ENCODE data around the gene ALX3. TPM values are rescaled to one million over a fixed set of nuclear protein-coding genes. Genes with fewer than 3 reads are reported as not detected.
A peak's percentile ranks its signal among the peaks of the same experiment; 100 is the strongest.

Gene ALX3
- total RNA-seq, 6 experiments from 2014 or later: not detected

- ATAC-seq: peak in 1 of 4 donors; percentile 39
- intact Hi-C loops (cut with DNase I): no loop called here
Measured at GRCh38 chr1:110040548-110040947, 29.9 kb downstream of the ALX3 start.

DNA sequence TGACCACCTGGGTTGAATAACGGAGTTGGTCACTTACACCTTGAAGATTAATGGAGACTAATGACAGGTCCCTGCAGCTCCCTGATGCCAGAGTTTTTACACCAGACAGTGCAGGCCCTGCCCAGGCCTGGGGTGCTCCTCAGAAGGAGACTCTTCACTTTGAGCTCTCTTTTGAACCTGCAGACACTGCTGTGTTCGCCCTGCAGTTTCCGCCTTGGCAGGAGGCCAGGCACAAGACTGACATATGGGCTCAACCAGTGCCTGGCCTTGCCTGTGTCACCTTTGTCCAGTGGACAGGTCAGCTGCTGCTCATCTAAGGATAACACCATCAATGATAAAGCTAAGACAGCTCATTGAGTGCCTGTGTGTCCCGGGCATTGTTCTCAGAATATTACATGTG is 30.8 kb downstream of the ALX3 start:
- TF ChIP-seq POLR2A (IDR thresholded peaks at IDR 0.05): no peak
- TF ChIP-seq CTCF (IDR thresholded peaks at IDR 0.05): no peak
- H3K36me3 ChIP-seq: peaks cover 6 to 74% (median 34%) of the 10 kb centered on the region in 4 donors

More at GRCh38 chr1:110040548-110040947, 29.9 kb downstream of the ALX3 start:
- no CpG with 5 or more reads among the region's 4 CpGs for WGBS (ENCODE audit: insufficient coverage, low coverage, low lambda C conversion rate, missing lambda C conversion rate)
- Histone ChIP-seq H3K4me3 (no peak overlapping the region), H3K27ac (no peak overlapping the region), H3K9me3 (no peaks in the 10 kb centered on the region), H3K4me1 (peaks cover 0 to 9% (median 0%) of the 10 kb centered on the region in 4 donors), H3K27me3 (no peaks in the 10 kb centered on the region), H3K36me3 (peaks cover 12 to 84% (median 39%) of the 10 kb centered on the region in 4 donors)
- TF ChIP-seq POLR2A (IDR thresholded peaks at IDR 0.05): no peak
- no peak for TF ChIP-seq CTCF (IDR thresholded peaks at IDR 0.05)
- DNase-seq: no peak

GRCh38 chr1:110038271-110038670 is 32.2 kb downstream of the ALX3 start:
- DNase-seq: no peak
- Histone ChIP-seq H3K9me3 (no peaks in the 10 kb centered on the region), H3K4me3 (no peak overlapping the region), H3K27me3 (no peaks in the 10 kb centered on the region), H3K4me1 (peaks cover 0 to 13% (median 2%) of the 10 kb centered on the region in 4 donors), H3K27ac (no peak overlapping the region), H3K36me3 (peaks cover 0 to 61% (median 26%) of the 10 kb centered on the region in 4 donors)
- TF ChIP-seq POLR2A (IDR thresholded peaks at IDR 0.05) (no peak), CTCF (IDR thresholded peaks at IDR 0.05) (no peak)
- no peak for ATAC-seq
- intact Hi-C loops (cut with DNase I): no loop called here
- WGBS (ENCODE audit: insufficient coverage, low coverage, low lambda C conversion rate, missing lambda C conversion rate): 100% methylated on average over 2 of the region's 5 CpGs

More for the DNA sequence above, 30.8 kb downstream of the ALX3 start:
- Histone ChIP-seq H3K27ac (no peak overlapping the region), H3K9me3 (no peaks in the 10 kb centered on the region), H3K4me1 (peaks cover 0 to 13% (median 0%) of the 10 kb centered on the region in 4 donors), H3K4me3 (no peak overlapping the region), H3K27me3 (no peaks in the 10 kb centered on the region)
- ATAC-seq (no peak), DNase-seq (no peak)
- intact Hi-C loops (cut with DNase I): no loop called here
- 60% methylated on average over 1 of the region's 4 CpGs for WGBS (ENCODE audit: insufficient coverage, low coverage, low lambda C conversion rate, missing lambda C conversion rate)

GRCh38 chr1:110035236-110035752 is 35.2 kb downstream of the ALX3 start:
- no peaks in the 10 kb centered on the region for H3K27me3 ChIP-seq
- peaks cover 0 to 31% (median 9%) of the 10 kb centered on the region in 4 donors for H3K36me3 ChIP-seq
- peak overlapping the region; percentile 75 to 98 (median 97) for H3K4me3 ChIP-seq
- H3K9me3 ChIP-seq: no peaks in the 10 kb centered on the region
- intact Hi-C loops (cut with DNase I): no loop called here
- ATAC-seq: peak in 2 of 4 donors; percentile 20 to 35
- peak overlapping the region in 2 of 3 donors; percentile 61 to 82 for H3K27ac ChIP-seq
- TF ChIP-seq POLR2A (IDR thresholded peaks at IDR 0.05): no peak
- no peak for TF ChIP-seq CTCF (IDR thresholded peaks at IDR 0.05)
- 13% methylated on average over 8 of the region's 16 CpGs for WGBS (ENCODE audit: insufficient coverage, low coverage, low lambda C conversion rate, missing lambda C conversion rate)
- no peak for DNase-seq
- peaks cover 0 to 20% (median 2%) of the 10 kb centered on the region in 4 donors for H3K4me1 ChIP-seq

Data from right lobe of liver (tissue), 6 donors.